ENCODE results near the gene APOBEC3A.
A peak's percentile ranks its signal among the peaks of the same experiment; 100 is the strongest.

The APOBEC3A gene

DNA sequence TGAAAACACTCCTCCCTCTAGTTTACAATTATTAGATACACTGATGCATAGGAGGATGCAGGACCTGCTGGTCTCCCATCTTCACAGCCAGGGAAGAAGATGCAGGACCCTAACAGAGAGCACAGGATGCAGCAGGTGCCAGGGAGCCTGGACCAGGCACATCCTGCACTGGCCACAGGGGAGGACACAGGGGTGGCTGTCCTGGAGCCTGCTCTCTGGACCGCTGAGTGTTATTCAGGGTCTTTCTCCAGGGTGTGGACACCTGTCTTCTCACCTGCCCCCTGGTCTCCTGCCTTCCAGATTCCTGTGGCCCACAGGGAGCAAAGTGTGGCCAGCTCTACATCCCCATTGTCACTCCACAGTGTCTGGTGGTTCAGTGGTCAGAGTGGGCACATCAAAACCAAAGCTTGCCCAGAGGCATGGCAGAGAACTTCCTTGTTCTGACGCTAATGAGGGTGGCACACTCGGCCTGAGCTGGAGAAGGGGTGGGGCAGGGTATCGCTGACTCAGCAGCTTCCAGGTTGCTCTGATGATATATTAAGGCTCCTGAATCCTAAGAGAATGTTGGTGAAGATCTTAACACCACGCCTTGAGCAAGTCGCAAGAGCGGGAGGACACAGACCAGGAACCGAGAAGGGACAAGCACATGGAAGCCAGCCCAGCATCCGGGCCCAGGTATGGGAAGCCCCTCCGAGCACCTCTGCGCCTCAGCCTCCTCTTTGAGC lies at the start of gene APOBEC3A:
Gene APOBEC3A (plus strand): TSS at position 564 of the 725 bp plus-strand sequence. CDS start 83 bp downstream, at position 647.
- no peak for DNase-seq

DNA sequence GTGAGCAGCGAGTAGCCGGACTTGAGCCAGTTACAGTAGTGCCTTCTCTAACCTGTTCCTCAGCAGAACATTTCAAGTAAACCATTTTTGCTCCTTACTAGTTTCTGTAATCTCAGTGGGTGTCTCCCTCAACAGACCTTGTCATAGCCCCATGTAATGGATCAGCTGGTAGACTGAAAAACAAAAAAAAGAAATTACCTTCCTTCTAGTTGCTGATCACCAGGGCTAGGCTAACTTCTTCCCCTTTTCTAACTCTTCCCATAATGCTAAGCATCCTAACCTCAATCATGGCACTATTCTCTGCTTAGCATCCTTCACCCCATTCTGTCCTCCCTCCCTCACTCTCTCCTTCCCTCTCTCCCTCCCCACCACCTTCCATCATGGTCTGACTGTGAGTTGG lies 49.6 kb upstream of the APOBEC3A start:
- no peak for DNase-seq

DNA sequence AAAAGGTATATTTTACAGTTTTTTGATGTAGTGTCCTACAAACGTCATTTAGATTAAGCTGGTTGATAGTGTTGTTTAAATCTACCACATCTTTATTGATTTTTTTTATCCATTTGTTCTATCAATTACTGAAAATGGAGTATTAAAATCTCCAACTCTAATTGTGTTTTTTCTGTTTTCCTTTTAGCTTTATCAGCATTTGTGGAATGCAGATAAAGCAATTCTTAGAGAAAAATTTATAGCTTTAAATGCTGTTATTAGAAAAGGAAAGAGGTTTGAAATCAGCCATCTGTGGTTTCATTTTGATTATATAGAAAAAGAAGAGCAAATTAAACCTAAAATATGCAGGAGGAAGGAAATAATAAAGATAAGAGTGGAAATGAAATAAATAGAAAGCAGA lies 46.0 kb upstream of the APOBEC3A start:
- DNase-seq: no peak

DNA sequence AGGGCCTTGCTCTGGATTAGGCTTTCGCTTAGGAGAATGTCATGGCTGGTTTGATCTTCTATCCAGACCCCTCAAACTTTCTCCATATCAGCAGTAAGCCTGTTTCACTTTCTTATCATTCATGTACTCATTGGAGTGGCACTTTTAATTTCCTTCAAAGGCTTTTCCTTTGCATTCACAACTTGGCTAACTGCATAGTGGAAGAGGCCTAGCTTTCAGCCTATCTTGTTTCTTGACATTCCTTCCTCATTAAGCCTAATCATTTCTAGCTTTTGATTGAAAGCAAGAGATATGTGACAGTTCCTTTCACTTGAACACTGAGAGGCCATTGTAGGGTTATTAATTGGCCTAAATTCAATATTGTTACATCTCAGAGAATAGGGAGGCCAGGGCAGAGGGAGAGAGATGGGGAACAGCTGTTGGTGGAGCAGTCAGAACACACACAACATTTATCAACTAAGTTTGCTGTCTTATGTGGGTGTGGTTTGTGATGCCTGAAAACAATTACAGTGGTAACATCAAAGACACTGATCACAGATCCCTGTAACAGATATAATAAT lies 37.7 kb upstream of the APOBEC3A start:
- no peak for DNase-seq

DNA sequence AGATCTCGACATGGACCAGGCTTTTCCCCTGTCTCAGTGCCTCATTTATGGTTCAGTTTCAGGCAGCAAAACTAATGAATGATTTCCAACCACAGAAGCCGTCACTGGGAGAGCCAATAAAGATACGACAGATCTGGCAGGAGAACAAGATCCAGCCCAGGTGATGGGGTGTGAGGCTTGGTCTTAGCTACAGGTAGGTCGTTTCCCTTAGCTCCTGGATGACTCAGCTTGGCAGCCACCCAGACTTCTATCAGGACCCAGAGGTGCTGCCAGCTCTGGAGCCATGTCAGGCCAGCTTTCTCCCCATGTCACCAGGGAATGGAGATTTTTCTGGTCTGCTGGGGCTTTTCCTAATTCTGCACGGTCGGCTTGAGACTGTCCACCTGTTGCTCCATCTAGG lies 36.3 kb upstream of the APOBEC3A start:
- no peak for DNase-seq

DNA sequence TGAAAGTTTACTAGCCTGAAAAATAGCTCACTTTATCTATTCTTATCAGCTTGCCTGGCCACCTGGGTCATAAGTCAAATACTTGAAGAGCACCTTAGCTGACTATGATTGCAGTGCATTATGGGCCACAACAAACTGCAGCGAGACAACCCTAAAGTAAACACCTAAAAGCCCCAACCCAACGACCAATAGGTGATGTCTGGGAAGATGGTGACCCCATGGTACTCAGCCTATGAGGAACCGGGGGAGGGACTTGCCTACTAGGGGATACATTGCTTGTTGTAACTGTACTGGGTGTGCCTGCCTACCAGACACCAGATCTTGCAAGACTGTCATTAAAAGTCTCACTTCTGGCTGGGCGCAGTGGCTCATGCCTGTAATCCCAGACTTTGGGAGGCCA lies 35.6 kb upstream of the APOBEC3A start:
- no peak for DNase-seq

DNA sequence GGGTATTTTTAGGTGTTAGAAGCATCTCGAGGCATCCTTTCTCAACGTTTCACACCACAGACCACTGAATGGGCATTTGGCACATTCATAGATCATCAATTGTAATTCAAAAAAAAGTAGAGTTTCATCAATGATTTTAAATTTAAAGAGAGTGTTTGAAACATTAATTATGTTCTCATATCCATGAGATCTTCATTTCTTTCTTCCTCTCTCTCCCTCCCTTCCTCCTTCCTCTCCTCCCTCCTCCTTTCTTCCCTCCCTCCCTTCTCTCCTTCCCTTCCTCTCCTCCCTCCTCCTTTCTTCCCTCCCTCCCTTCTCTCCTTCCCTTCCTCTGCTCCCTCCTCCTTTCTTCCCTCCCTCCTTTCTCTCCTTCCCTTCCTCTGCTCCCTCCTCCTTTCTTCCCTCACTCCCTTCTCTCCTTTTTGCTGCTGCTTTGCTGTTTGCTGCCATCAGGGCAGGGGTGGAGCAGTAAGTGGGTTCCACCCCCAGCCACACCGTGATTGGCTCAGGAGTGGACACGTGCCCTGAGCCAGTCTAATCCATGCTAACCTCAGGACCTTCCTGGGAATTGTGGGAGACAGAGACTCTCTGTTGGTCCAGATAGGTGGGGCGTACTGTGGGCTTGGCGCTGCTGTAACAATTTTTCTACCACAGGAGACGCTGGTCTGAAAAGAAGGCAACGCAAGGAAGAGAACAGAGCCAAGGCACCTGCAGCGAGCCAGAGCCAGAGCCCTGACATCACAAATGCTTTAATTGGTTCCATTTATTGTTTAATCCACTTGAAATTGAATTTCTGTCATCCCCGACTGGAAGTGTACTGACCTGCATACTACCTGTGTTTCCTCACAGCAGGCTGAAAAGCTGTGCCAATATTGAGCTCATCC lies 33.7 kb upstream of the APOBEC3A start:
- no peak for DNase-seq

DNA sequence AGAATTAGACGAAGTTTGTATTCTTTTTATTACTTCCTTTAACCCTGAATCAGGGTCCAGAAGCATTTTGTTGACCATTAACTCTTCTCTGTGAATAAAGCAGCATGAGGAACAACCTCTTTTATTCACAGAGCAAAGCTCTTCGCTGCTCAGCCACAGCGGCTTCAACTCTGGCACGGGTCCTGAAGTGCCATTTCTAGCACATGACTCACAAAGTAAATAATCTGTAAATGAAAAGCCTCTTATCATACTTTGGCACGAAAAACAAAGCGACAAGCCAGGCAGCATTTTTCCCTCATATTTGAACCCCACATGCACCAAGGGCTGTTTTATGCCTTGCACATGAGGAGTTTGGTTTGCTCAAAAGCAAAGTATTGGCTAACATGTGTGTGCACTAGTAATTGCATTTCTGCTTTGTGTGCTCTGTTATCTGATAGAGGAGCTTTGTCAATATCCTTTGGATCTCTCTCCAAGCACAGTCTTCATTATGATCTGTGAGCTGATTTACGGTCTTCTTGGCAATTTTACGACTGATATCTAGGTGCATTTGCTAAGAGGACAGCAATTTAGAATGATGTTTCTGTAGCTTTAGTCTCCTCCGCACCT lies 33.0 kb upstream of the APOBEC3A start:
- no peak for DNase-seq

DNA sequence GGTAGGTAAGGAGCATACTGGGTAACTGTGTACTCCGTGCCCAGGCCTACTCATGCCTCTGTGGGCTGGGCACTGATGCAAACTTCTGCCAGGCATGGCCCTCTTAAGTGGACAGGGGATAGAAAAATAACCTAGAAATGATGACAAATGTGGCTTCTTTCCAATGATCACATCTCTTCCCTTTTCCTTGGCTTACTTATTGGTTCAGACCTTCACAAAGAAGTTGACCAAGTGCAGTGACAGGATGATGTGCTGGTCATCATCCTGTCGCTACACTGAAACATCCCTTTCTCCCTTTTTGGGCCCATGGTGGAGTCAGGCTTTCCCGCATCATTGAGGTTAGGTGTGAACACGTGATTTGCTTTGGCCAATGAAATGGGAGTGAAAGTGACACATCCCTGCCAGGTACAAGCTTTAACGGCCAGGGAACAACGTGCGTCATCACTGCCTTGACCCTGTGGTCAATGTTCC lies 31.8 kb upstream of the APOBEC3A start:
- DNase-seq: no peak

DNA sequence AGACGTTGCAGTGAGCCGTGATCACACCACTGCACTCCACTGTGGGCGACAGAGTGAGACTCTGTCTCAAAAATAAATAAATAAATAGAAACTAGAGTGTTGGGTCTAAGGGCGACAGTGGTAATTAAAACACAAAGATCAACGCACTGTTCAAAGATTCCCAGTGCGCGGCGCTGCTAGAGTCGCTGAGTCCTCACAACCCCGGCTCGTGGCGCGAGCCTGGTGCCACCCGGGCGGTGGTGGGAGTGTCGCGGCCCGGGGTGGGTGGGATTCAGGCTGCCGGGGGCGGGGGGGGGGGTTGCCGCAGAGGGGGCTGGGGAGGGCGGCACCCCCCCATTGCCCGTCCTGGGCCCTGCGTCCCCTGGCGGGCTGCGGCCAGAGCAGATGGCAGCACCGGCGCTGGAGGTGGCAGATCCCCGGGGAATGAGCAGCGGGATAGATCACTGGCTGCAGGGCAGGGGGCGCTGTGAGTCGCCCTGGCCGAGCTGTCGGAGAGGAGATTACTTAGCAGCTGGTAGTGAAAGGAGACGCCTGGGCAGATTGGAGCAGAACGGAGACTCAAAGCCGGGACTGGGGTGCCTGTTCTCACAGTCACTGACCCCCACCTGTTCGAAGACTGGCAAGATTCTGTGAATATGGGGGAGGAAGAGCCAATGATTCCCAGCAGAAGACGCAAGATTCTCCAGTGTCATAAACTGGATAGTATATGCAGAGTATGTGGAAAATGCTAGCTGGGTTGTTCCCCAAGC lies 30.2 kb upstream of the APOBEC3A start:
- DNase-seq: peak in 3 of 6 experiments; percentile 9 to 12 (median 10)

DNA sequence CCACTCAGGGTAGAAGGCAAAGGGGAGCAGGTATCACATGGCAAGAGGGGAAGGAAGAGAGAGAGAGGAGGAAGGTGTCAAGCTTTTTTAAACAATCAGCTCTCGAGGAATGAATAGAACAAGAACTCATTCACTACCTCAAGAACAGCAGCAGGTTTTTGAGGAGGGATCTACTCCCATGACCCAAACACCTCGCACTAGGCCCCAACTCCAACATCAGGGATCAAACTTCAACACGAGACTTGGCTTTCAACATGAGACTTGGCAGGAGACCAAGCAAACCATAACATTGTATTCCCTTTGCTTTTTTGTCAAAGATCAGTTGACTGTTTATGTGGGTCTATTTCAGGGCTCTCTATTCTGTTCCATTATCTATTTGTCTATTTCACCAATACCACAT lies 26.9 kb upstream of the APOBEC3A start:
- no peak for DNase-seq

DNA sequence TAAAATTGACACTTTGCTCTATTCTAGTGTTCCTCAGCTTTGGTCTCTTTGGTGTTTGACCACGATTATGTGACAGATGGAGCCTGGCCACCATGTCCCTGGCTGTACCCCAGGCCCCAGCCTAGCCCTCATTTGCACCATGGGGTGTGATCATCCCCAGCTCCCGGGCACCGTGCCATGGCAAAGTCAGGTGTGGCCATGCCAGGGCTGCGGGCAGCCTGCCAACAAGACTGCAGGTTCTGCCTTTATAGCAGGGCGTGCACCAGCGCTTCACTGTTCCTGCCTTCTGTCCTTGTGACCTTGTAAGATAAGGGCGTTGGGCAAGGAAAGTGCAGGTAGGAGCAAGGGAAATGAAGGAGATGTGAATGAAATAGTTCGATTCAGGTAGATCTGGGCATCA lies 22.4 kb upstream of the APOBEC3A start:
- no peak for DNase-seq

DNA sequence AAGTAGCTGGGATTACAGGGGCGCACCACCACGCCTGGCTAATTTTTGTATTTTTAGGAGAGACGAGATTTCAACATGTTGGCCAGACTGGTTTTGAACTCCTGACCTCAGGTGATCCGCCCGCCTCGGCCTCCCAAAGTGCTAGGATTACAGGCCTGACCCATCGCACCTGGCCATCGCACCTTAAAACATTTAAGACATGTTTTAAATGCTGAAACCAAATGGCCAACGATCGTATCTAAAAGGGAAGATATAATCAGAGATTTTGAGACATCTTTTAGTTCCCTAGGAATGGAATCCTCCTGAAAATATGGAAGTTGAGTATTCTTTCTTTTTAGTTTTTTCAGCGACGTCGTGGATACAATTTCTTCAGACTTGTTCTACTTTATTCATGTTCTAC lies 21.8 kb upstream of the APOBEC3A start:
- DNase-seq: no peak

DNA sequence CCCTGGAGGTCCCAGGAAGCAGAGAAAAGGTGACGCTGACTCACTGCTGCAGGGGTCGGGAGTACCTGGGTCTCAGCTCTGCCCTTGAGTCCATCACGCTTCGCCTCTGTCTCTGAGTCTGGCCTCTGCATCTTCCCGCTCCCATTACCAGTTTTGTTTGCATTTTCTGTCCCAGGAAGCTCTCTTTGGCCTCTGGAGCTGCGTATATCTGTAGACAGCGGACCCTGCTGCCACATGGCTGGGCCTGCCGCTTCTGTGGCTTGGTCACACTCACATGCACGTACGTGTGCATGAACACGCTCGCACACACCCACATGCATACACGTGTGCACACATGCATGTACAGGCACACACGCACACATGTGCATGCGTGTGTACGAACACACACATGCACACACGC lies 20.8 kb upstream of the APOBEC3A start:
- DNase-seq: no peak

DNA sequence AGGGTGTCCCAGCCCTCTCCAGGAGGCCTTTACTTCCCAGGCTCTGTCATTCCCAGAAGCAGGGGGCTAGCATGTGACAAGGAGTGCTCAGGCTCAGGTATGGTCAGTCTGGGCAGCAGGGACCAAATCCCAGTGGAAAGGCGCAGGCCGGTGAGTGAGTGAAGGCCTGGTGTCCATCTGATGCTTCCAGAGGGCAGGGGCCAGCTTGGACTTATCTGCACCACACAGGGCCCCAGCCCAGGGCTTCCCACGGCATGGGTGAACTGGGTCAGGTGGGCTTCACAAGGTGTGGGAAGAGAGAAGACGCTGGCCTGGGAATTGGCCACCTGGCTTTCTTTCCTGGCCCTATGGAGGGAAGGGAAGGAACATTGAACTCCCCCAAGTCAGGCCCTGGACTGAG lies 20.4 kb upstream of the APOBEC3A start:
- DNase-seq: no peak

DNA sequence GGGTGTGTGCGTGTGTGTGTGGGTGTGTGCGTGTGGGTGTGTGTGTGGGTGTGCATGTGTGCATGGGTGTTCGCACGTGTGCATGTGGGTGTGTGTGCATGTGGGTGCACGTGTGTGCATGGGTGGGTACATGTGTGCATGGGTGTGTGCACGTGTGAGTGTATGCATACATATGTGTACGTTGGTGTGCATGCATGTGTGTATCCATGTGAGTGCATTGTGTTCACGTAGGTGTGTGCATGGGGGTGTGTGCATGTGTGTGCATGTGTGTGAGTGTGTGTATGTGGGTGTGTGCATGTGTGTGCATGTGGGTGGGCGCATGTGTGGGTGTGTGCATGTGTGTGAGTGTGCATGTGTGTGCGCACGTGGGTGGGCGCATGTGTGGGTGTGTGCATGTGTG lies 19.9 kb upstream of the APOBEC3A start:
- no peak for DNase-seq

DNA sequence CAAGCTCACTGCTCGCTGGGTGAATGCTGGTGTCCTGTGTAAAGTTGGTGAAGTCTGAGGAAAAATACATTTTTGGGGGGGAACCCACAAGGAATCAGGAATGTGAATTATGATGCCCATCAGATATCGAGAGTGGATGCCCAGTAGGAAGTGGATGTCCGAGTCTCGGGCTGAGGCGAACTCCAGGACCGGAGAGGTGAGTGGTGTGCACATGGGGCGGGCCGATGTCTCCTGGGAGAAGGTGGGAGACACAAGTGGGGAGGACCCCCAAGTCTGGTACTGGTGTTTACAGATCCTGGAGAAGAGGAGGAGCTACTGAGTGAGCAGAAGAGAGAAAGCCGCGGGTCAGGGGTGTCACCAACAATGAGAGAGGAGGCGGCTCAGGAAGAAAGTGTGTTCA lies 19.2 kb upstream of the APOBEC3A start:
- DNase-seq: no peak

DNA sequence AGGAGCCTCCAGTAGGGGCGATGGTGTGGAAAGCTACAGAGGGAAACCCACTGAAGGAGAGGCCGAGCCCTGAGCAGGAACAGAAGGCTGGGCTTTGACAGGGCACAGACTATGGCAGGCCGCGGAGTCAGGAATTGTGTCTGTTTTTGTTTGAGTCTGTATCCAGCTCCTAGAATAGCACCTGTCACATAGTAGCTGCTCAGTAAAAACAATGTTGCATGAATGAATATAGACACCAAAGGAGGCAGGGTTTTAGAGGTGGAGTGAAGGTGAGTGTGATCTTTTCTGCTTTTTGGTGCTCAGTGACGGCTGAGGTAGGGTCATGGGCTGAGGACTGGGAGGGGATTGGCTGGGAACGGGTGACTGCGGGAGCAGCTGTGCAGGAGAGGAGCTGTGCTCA lies 18.5 kb upstream of the APOBEC3A start:
- no peak for DNase-seq

DNA sequence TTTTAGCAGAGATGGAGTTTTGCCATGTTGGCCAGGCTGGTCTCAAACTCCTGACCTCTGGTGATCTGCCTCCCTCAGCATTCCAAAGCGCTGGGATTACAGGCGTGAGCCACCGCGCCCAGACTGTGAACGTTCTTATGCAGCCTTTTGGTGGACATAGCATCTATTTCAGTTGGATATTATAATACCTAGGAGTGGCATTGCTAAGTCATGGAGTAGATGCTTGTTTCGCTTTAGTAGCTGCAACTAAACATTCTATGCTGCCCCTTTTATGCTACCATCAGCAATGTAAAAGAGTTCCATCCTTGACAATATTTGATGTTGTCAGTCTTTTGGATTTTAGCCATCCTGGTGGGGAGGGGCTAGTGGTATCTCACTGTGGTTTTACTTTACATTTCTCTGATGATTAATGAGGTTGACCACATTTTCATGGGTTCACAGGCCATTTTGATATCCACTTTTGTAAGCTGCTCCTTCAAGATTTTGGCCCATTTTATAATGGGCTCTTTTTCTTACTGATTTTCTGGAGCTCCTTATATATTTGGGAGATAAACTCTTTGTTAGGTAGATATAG lies 16.5 kb upstream of the APOBEC3A start:
- no peak for DNase-seq

DNA sequence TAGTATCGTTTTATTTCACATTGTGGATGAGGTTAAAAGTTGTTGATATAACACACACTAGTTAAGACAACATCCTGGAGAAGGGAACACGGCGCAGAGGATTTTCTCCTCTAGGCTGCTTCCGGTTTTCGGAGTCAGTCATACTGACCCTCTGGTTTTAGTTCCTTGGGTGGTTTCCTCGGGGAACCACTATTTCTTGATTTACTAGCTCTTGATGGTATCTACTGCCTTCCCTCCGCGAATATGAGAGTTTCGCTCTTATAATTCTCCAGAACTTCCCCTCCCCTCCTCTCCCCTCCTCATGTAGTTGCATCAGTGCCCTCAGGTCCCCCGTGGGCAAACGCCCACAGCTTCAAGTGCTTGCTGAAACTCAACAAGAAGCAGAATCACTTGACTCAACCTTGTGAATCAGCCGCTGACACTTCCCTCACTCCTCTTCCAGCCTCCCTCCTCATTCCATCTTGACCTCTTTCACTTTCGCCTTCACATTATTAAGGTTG lies 15.9 kb upstream of the APOBEC3A start:
- DNase-seq: no peak

DNA sequence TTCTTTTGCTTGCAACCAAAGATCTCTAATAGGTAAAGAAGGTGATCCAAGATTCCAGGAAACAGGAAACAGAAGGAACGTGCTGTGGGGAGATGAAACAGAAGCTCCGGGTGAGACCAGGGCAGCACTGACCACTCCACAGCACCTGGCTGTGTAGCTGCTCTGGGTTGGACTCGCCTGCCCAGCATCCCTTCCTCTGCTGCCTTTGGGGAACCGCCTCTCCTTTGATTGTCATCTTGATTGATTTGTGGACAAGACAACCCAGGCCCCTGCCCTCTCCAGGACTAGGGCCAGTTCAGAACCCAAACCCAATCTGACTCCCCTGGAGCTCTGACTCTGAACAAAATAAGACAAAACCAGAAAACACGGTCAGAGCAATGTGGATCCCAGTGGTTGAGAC lies 14.7 kb upstream of the APOBEC3A start:
- DNase-seq: no peak

DNA sequence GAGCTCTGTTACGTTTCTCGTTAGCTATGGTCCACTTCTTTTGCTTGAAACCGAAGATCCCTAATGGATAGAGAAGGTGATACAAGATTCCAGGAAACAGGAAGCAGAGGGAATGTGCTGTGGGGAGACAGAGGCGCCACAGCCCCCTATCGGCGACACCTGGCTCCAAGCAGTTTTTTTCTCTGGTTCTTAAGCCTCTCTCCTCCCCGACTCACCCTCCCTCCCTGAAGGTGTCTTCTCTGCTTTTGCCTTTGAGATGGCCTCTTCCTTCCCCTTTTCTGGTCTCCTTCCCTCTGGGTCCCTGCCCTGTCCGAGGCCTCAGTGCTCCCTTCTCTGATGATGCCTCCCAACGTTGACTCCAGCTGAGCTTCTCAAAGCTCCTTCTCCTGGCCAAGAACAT lies 14.2 kb upstream of the APOBEC3A start:
- DNase-seq: no peak

All from stimulated activated naive CD4-positive, alpha-beta T cell (primary cell).